GM21717 (cell line): Measurements from ENCODE around the gene BMP2K.

Experiments used
- ATAC-seq: cut with Tn5 transposase; IDR thresholded peaks from one replicate; pipeline ENCODE4 v1.9.1; 2021; ENCODE audit warnings: mild to moderate bottlenecking, moderate library complexity; ENCODE audit not compliant: unreplicated experiment

BMP2K gene

GRCh38 chr4:78776079-78776728, at the start of gene BMP2K:
BMP2K (plus strand) TSS chr4:78776350; CDS start chr4:78776544, 194 bp downstream.
- peak; percentile 68 for ATAC-seq

GRCh38 chr4:78726546-78726945, 49.6 kb upstream of the BMP2K start:
- ATAC-seq = no peak

- ATAC-seq = no peak
These were observed 43.6 kb upstream of the BMP2K start for GRCh38 chr4:78732332-78733104.

- no peak for ATAC-seq
These were observed 41.5 kb upstream of the BMP2K start for GRCh38 chr4:78734441-78735162.

- ATAC-seq = peak; percentile 64
These were observed 40.5 kb upstream of the BMP2K start for GRCh38 chr4:78735697-78736096.

GRCh38 chr4:78737035-78737434, 39.1 kb upstream of the BMP2K start:
- peak; percentile 62 for ATAC-seq

- no peak for ATAC-seq
These were observed 38.2 kb upstream of the BMP2K start for GRCh38 chr4:78737973-78738372.

GRCh38 chr4:78742300-78742699, 33.9 kb upstream of the BMP2K start:
- ATAC-seq = no peak

GRCh38 chr4:78747475-78747922, 28.7 kb upstream of the BMP2K start:
- no peak for ATAC-seq

- ATAC-seq = no peak
These were observed 27.8 kb upstream of the BMP2K start for GRCh38 chr4:78748381-78748780.

GRCh38 chr4:78749258-78749971, 26.7 kb upstream of the BMP2K start:
- no peak for ATAC-seq

- peak; percentile 88 for ATAC-seq
These were observed 26.0 kb upstream of the BMP2K start for GRCh38 chr4:78749972-78750727.

- ATAC-seq = peak; percentile 38
These were observed 23.1 kb upstream of the BMP2K start for GRCh38 chr4:78753091-78753490.

- ATAC-seq = no peak
These were observed 21.3 kb upstream of the BMP2K start for GRCh38 chr4:78754872-78755271.

- no peak for ATAC-seq
These were observed 20.0 kb upstream of the BMP2K start for GRCh38 chr4:78756137-78756536.

GRCh38 chr4:78756776-78757175, 19.4 kb upstream of the BMP2K start:
- ATAC-seq = no peak

GRCh38 chr4:78757574-78757973, 18.6 kb upstream of the BMP2K start:
- no peak for ATAC-seq

- ATAC-seq = no peak
These were observed 18.1 kb upstream of the BMP2K start for GRCh38 chr4:78758085-78758484.

- no peak for ATAC-seq
These were observed 13.6 kb upstream of the BMP2K start for GRCh38 chr4:78762529-78762928.

GRCh38 chr4:78763251-78763650, 12.9 kb upstream of the BMP2K start:
- no peak for ATAC-seq
